H1 (cell line): ENCODE data around the gene SOX1.
A peak's percentile ranks its signal among the peaks of the same experiment; 100 is the strongest.

Source experiments
- BCL11A ChIP-seq, 2 experiments: IDR thresholded peaks; one replicate each; pipeline ENCODE4 v1.6.1; 2011; ENCODE audit warnings: low read depth in 2 of 2, low read length in 2 of 2, mild to moderate bottlenecking in 2 of 2
- CHD1 ChIP-seq: IDR thresholded peaks from 2 replicates; pipeline ENCODE4 v1.6.1; 2012; ENCODE audit warnings: low read depth, low read length, improper control_type of control experiment
- EGR1 ChIP-seq: IDR thresholded peaks from 2 replicates; pipeline ENCODE4 v1.6.1; 2011; ENCODE audit warnings: low read depth, low read length, borderline replicate concordance
- EP300 ChIP-seq, 2 experiments: IDR thresholded peaks; 1 replicate in 1 of 2; 2 replicates in 1 of 2; pipeline ENCODE4 v1.6.1; 2011 to 2012; ENCODE audit warnings: low read depth in 2 of 2, low read length in 2 of 2, mild to moderate bottlenecking in 2 of 2, borderline replicate concordance in 1 of 2, inconsistent platforms in 1 of 2, moderate library complexity in 1 of 2
- EZH2 ChIP-seq: fragments of 200-600 bp; sonication (generic); IDR thresholded peaks from 2 replicates; pipeline ENCODE4 v1.7.1; 2012; ENCODE audit warnings: low read depth, mild to moderate bottlenecking, moderate library complexity, low read length, inconsistent platforms; ENCODE audit not compliant: severe bottlenecking
- JUND ChIP-seq: IDR thresholded peaks from 2 replicates; pipeline ENCODE4 v1.6.1; 2011; ENCODE audit warnings: mild to moderate bottlenecking, improper control_type of control experiment, low read length
- KDM1A ChIP-seq: fragments of 200-600, 300-600 bp; sonication (generic); IDR thresholded peaks from 2 replicates; pipeline ENCODE4 v1.7.1; 2016; ENCODE audit warnings: mild to moderate bottlenecking, low read length, borderline replicate concordance
- MAX ChIP-seq: IDR thresholded peaks from 2 replicates; pipeline ENCODE4 v1.6.1; 2012; ENCODE audit warnings: inconsistent platforms
- RXRA ChIP-seq: IDR thresholded peaks from 2 replicates; pipeline ENCODE4 v1.6.1; 2011; ENCODE audit warnings: low read depth, mild to moderate bottlenecking, low read length, moderate library complexity; ENCODE audit not compliant: insufficient read depth
- SUZ12 ChIP-seq: fragments of 200-600 bp; sonication (generic); IDR thresholded peaks from 2 replicates; pipeline ENCODE4 v1.6.1; 2012; ENCODE audit warnings: mild to moderate bottlenecking, inconsistent platforms, low read length, moderate library complexity, mixed read lengths
- TF ChIP-seq, protein P1 (sequence below), 3 experiments: IDR thresholded peaks; 1 replicate in 2 of 3; 2 replicates in 1 of 3; pipeline versions ENCODE4 v1.5.1 to v1.6.1; 2011; ENCODE audit warnings: low read length in 3 of 3, mild to moderate bottlenecking in 3 of 3, inconsistent platforms in 2 of 3, low read depth in 1 of 3, moderate library complexity in 1 of 3; ENCODE audit not compliant: insufficient read depth in 1 of 3; ENCODE audit errors: control extremely low read depth in 1 of 3
- TF ChIP-seq, protein P2 (sequence below): IDR thresholded peaks from 2 replicates; pipeline ENCODE4 v1.6.1; 2012; ENCODE audit warnings: low read length, inconsistent platforms

- TF ChIP-seq RXRA, result no peak
- TF ChIP-seq, protein P1, sequence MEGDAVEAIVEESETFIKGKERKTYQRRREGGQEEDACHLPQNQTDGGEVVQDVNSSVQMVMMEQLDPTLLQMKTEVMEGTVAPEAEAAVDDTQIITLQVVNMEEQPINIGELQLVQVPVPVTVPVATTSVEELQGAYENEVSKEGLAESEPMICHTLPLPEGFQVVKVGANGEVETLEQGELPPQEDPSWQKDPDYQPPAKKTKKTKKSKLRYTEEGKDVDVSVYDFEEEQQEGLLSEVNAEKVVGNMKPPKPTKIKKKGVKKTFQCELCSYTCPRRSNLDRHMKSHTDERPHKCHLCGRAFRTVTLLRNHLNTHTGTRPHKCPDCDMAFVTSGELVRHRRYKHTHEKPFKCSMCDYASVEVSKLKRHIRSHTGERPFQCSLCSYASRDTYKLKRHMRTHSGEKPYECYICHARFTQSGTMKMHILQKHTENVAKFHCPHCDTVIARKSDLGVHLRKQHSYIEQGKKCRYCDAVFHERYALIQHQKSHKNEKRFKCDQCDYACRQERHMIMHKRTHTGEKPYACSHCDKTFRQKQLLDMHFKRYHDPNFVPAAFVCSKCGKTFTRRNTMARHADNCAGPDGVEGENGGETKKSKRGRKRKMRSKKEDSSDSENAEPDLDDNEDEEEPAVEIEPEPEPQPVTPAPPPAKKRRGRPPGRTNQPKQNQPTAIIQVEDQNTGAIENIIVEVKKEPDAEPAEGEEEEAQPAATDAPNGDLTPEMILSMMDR (IDR thresholded peaks at IDR 0.05; ENCODE audit: control extremely low read depth in 1 of 3, insufficient read depth in 1 of 3, low read depth in 1 of 3, low read length in 3 of 3), result no peak
- TF ChIP-seq CHD1, result no peak
- no peak for TF ChIP-seq KDM1A
- TF ChIP-seq EP300 (IDR thresholded peaks at IDR 0.05; ENCODE audit: borderline replicate concordance in 1 of 2, low read depth in 2 of 2, low read length in 2 of 2), result no peak
- TF ChIP-seq EGR1, result no peak
- peak; percentile 64 for TF ChIP-seq EZH2
- TF ChIP-seq MAX, result no peak
- TF ChIP-seq SUZ12, result peak; percentile 55; the same call in 1 of the 2 replicates
- TF ChIP-seq JUND, result no peak
- TF ChIP-seq, protein P2, sequence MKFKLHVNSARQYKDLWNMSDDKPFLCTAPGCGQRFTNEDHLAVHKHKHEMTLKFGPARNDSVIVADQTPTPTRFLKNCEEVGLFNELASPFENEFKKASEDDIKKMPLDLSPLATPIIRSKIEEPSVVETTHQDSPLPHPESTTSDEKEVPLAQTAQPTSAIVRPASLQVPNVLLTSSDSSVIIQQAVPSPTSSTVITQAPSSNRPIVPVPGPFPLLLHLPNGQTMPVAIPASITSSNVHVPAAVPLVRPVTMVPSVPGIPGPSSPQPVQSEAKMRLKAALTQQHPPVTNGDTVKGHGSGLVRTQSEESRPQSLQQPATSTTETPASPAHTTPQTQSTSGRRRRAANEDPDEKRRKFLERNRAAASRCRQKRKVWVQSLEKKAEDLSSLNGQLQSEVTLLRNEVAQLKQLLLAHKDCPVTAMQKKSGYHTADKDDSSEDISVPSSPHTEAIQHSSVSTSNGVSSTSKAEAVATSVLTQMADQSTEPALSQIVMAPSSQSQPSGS, result no peak
- no peak for TF ChIP-seq BCL11A (IDR thresholded peaks at IDR 0.05; ENCODE audit: low read depth in 2 of 2, low read length in 2 of 2)
These were observed 38.3 kb downstream of the SOX1 start for GRCh38 chr13:112105244-112105681.
